SU-DHL-6 (cell line): ENCODE measurements around the gene PTS.

Experiments
- CTCF ChIP-seq: fragments of 200-600 bp; sonication (generic); IDR thresholded peaks from one replicate; pipeline ENCODE4 v1.5.1; 2017; ENCODE audit warnings: antibody characterized with exemption, mild to moderate bottlenecking, low read length, moderate library complexity; ENCODE audit not compliant: insufficient read depth, poor library complexity, severe bottlenecking
- EZH2phosphoT487 ChIP-seq: fragments of 200-600 bp; sonication (generic), shearing (Covaris generic); conservative IDR thresholded peaks from 2 replicates; pipeline ENCODE4 v1.6.1; 2018; ENCODE audit warnings: mild to moderate bottlenecking, antibody characterized with exemption, low read length, moderate library complexity, mixed read lengths

GRCh38 chr11:112274007-112274783 lies 48.0 kb downstream of the PTS start:
- TF ChIP-seq CTCF = no peak
- no peak for TF ChIP-seq EZH2phosphoT487
